ENCODE data around the gene NFIC.

DNA sequence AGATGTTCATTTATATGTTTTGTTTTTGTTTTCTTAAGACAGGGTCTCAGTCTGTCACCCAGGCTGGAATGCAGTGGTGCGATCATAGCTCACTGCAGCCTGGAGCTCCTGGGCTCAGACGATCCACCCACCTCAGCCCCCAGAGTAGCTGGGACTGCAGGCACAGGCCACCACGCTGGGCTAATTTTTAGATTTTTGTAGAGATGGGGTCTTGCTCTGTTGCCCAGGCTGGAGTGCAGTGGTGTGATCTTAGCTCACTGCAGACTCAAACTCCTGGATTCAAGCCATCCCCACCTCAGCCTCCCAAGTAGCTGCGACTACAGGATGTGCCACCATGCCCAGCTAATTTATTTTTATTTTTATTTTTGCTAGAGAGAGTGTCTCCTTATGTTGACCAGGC is 45.7 kb downstream of the NFIC start:
- no peak for TF ChIP-seq ESRRG (CRISPR knock-in tag; IDR thresholded peaks at IDR 0.05)
- TF ChIP-seq TCF4 (CRISPR knock-in tag; IDR thresholded peaks at IDR 0.05; ENCODE audit: borderline replicate concordance), result no peak
- TF ChIP-seq RARB (CRISPR knock-in tag; IDR thresholded peaks at IDR 0.05), result no peak
- TF ChIP-seq ARNTL (CRISPR knock-in tag; IDR thresholded peaks at IDR 0.05; ENCODE audit: borderline replicate concordance, low read depth), result no peak
- TF ChIP-seq SNAI2 (CRISPR knock-in tag; IDR thresholded peaks at IDR 0.05), result no peak
- TF ChIP-seq PPARA (CRISPR knock-in tag; IDR thresholded peaks at IDR 0.05; ENCODE audit: borderline replicate concordance), result no peak
- no peak for TF ChIP-seq ZC3H10 (CRISPR knock-in tag; IDR thresholded peaks at IDR 0.05)
- TF ChIP-seq, protein P1, sequence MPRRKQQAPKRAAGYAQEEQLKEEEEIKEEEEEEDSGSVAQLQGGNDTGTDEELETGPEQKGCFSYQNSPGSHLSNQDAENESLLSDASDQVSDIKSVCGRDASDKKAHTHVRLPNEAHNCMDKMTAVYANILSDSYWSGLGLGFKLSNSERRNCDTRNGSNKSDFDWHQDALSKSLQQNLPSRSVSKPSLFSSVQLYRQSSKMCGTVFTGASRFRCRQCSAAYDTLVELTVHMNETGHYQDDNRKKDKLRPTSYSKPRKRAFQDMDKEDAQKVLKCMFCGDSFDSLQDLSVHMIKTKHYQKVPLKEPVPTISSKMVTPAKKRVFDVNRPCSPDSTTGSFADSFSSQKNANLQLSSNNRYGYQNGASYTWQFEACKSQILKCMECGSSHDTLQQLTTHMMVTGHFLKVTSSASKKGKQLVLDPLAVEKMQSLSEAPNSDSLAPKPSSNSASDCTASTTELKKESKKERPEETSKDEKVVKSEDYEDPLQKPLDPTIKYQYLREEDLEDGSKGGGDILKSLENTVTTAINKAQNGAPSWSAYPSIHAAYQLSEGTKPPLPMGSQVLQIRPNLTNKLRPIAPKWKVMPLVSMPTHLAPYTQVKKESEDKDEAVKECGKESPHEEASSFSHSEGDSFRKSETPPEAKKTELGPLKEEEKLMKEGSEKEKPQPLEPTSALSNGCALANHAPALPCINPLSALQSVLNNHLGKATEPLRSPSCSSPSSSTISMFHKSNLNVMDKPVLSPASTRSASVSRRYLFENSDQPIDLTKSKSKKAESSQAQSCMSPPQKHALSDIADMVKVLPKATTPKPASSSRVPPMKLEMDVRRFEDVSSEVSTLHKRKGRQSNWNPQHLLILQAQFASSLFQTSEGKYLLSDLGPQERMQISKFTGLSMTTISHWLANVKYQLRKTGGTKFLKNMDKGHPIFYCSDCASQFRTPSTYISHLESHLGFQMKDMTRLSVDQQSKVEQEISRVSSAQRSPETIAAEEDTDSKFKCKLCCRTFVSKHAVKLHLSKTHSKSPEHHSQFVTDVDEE (CRISPR knock-in tag; IDR thresholded peaks at IDR 0.05), result no peak
- no peak for TF ChIP-seq ZFP3 (CRISPR knock-in tag; IDR thresholded peaks at IDR 0.05)
- no peak for TF ChIP-seq ZFP30 (CRISPR knock-in tag; IDR thresholded peaks at IDR 0.05)
- no peak for TF ChIP-seq ZNF70 (CRISPR knock-in tag; IDR thresholded peaks at IDR 0.05)
- no peak for TF ChIP-seq ZNF8 (CRISPR knock-in tag; IDR thresholded peaks at IDR 0.05)
- no peak for TF ChIP-seq ZNF565 (CRISPR knock-in tag; conservative IDR thresholded peaks at IDR 0.05; ENCODE audit: low read depth)
